IgD-negative memory B cell (primary cell): ENCODE measurements around the gene MGARP. TPM values are rescaled to one million over a fixed set of nuclear protein-coding genes. Genes with fewer than 3 reads are reported as not detected.
A peak's percentile ranks its signal among the peaks of the same experiment; 100 is the strongest.

Experiments
- H3K27ac Mint-ChIP-seq, 3 donors: one replicate each; pipeline ENCODE4 v1.8.0; 2020 to 2022; ENCODE audit warnings: mild to moderate bottlenecking in 3 of 3, mixed read lengths in 3 of 3, moderate library complexity in 1 of 3
- H3K27me3 Mint-ChIP-seq: one replicate; pipeline ENCODE4 v1.8.0; 2021; ENCODE audit warnings: mixed read lengths
- H3K36me3 Mint-ChIP-seq: one replicate; pipeline ENCODE4 v1.8.0; 2020; ENCODE audit warnings: mild to moderate bottlenecking, mixed read lengths
- H3K4me1 Mint-ChIP-seq, 3 donors: one replicate each; pipeline ENCODE4 v1.8.0; 2020 to 2022; ENCODE audit warnings: mixed read lengths in 3 of 3, mild to moderate bottlenecking in 1 of 3
- H3K4me3 Mint-ChIP-seq, 4 donors: one replicate each; pipeline ENCODE4 v1.8.0; 2020 to 2022; ENCODE audit warnings: mild to moderate bottlenecking in 4 of 4, mixed read lengths in 4 of 4, moderate library complexity in 3 of 4
- H3K9me3 Mint-ChIP-seq, 3 donors: one replicate each; pipeline ENCODE4 v1.8.0; 2020 to 2021; ENCODE audit warnings: mixed read lengths in 3 of 3, mild to moderate bottlenecking in 1 of 3
- polyA plus RNA-seq: library from polyadenylated mRNA; unstranded; fragments of 300-500 nt; fragmentation: Illumina TruSeq; gene quantifications from one replicate; pipeline ENCODE4 v1.2.3, GENCODE V29; 2021

The MGARP gene
- polyA plus RNA-seq, 1 donor from 2014 or later: 0.19 TPM

DNA sequence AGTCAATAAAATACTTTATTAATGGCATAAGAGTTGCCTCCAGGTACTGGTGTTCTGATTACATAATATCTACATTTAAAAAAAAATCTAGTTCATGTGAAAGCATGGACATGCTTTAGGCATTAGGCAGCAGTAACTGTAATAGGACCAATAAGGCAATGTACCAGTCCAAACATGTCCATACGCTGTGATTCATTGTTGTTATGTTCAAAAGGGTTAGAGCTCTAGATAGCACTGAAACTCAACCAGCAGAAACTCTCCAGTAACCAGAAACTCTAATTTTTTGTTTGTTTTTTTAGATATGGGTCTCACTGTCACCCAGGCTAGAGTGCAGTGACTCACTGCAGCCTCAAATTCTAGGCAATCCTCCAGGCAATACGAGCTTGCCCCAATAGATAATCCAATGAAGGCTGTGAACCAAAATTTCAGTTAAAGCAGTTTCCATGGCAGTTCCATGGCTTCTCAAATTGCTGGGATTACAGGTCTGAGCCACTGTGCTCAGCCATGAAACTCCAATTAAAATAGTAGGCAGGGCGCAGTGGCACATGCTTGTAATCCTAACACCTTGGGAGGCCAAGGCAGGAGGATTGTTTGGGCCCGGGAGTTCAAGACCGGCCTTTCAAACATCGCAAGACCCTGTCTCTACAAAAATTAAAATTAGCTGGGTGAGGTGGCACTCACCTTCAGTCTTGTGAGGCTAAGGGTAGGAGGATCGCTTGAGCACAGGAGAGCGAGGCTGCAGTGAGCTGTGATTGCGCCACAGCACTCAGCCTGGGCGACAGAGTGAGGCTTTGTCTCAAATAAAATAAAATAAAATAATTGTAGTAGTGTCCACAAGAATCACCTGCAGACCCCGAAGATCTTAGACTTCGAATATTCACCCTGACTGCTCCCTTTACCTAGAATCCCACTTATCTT lies 36.3 kb downstream of the MGARP start:
- Mint-ChIP-seq H3K27ac (peak overlapping the region in 1 of 3 donors; percentile 1), H3K27me3 (no peaks in the 10 kb centered on the region), H3K4me1 (peaks cover 6 to 9% (median 6%) of the 10 kb centered on the region in 3 donors), H3K36me3 (peaks cover 1% of the 10 kb centered on the region), H3K9me3 (peaks cover 0 to 3% (median 0%) of the 10 kb centered on the region in 3 donors), H3K4me3 (no peak overlapping the region)

DNA sequence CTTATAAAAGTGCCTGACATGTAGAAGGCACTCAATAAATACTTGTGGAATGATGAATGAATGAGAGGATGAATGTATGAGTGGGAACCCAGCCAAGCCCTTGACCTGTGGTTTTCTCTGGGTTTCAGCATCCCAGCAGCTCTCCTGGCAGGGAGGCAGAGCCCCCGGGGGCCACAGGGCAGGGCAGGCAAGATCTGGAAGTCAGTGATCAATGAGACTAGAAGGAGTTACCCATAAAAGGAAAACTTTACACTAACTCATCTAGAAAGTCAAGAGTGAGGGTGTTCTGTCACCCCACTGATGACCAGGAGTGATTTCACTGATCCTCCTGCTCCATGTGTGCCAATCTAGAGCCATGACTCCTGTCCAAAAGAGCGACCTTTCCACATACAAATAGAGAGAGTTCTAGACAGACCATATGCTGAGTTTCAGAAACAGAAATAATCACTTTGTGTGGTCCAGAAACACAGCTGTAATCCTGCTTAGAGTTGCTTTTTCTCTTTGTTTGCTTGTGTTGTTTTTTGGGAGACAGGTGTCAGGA lies 37.4 kb downstream of the MGARP start:
- Mint-ChIP-seq H3K27ac (no peak overlapping the region), H3K9me3 (peaks cover 0 to 3% (median 0%) of the 10 kb centered on the region in 3 donors), H3K36me3 (peaks cover 1% of the 10 kb centered on the region), H3K4me3 (no peak overlapping the region), H3K4me1 (peaks cover 9 to 16% (median 12%) of the 10 kb centered on the region in 3 donors), H3K27me3 (no peaks in the 10 kb centered on the region)

DNA sequence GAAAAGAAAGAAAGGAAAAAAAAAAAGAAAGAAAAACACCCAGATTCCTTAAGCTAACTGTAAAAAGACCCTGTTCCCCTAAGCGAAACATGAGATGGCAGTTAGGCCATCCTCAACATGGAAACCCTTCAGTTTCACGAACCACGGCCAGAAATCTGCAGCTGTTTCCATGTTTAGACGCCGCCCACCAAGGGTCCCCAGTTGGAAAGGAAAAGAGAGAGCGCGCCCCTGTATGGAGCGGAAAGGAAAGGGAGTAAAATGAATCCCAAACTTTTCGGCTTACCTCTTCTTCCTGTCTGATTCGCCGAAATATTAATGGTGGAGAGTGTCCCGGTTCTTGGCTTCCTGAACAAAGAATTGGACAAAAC lies 38.3 kb downstream of the MGARP start:
- H3K4me3 Mint-ChIP-seq: no peak overlapping the region
- H3K9me3 Mint-ChIP-seq: peaks cover 0 to 3% (median 0%) of the 10 kb centered on the region in 3 donors
- H3K27ac Mint-ChIP-seq: peak overlapping the region in 1 of 3 donors; percentile 71
- no peaks in the 10 kb centered on the region for H3K27me3 Mint-ChIP-seq
- peaks cover 1% of the 10 kb centered on the region for H3K36me3 Mint-ChIP-seq
- H3K4me1 Mint-ChIP-seq: peaks cover 11 to 20% (median 15%) of the 10 kb centered on the region in 3 donors

DNA sequence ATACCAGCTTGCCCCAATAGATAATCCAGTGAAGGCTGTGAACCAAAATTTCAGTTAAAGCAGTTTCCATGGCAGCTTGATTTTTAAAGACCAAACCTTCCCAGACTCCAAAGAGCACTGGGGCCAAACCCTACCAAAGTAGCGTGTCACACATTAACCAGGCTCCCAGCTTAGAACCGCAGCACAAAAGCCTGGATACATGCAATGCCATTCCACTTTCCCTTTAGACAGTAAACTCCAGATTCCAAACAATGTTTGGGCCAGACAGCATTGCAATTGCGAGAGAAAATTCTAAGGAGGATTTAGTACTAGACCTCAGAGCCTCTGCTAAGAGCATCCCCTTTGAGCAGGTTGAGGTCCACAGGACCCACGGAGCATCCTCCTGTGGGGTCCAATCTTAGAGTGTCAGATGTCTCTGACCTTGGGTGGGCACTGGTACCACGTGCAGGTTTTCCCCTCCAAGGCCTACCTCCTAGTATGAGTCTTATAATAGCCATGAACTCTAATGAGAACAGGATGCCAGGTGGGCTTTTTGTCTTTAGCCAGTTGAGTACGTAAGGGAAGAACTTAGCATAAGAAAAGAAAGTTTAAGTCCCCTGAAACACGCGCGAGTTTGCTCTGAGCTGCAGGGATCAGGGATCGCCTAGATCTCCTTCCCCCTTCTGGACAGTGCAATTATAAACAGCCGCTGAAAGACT lies 38.8 kb downstream of the MGARP start:
- Mint-ChIP-seq H3K4me1 (peaks cover 11 to 20% (median 15%) of the 10 kb centered on the region in 3 donors), H3K27ac (peak overlapping the region in 1 of 3 donors; percentile 31), H3K36me3 (peaks cover 1% of the 10 kb centered on the region), H3K9me3 (peaks cover 0 to 3% (median 0%) of the 10 kb centered on the region in 3 donors), H3K27me3 (no peaks in the 10 kb centered on the region), H3K4me3 (no peak overlapping the region)

DNA sequence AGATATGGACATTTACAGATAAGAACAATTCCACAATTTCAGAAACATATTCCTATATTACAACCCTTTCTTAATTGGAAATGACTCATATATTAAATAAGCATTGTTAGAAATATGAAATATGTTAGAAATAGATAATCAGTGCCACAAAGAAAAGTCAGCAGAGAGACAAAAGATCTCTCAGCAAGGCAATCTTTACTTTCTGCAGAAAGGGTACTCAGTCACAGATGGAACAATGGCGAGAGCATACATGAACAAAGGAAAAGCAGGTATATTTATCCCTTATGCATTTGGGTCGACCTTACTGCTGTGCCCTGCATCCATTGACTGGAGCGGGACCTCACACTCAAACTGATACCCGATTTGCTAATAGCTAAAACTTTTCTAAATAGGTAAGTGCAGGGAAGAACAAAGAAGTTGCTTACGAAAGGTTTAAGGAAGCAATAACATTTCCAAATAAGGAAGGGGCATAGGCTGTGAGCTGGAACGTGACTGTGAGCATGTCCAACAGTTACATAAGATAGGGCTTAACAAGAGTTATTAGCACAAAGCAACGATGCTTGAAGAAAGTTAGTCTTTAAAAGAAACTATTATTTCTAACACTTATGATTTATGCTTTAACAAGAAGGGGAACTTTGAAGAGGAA lies 40.8 kb downstream of the MGARP start:
- peaks cover 14 to 20% (median 15%) of the 10 kb centered on the region in 3 donors for H3K4me1 Mint-ChIP-seq
- H3K36me3 Mint-ChIP-seq: peaks cover 1% of the 10 kb centered on the region
- H3K9me3 Mint-ChIP-seq: peaks cover 0 to 3% (median 0%) of the 10 kb centered on the region in 3 donors
- peak overlapping the region in 1 of 3 donors; percentile 43 for H3K27ac Mint-ChIP-seq
- no peaks in the 10 kb centered on the region for H3K27me3 Mint-ChIP-seq
- peak overlapping the region in 2 of 4 donors; percentile 2 to 29 for H3K4me3 Mint-ChIP-seq

DNA sequence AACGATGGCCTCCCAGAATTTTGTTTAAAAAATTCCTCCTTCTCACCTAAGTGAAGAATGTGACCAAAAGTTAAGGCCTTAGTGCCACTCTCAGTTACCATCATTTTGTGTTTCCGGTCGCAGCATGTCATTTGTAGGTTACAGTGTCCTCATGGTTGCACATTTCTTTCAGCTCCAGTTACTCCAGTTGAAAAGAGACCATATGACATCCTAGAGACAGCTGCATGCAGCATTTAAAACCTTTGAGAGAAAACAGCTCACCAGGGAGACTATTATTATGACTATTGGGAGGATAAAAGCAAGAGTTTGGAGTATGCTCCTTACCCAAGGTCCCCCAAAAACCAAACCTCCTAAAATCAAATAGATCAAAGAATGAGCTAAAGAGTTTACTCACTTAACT lies 45.8 kb downstream of the MGARP start:
- Mint-ChIP-seq H3K36me3 (no peaks in the 10 kb centered on the region), H3K4me3 (no peak overlapping the region), H3K27me3 (no peaks in the 10 kb centered on the region), H3K27ac (no peak overlapping the region), H3K4me1 (peaks cover 14 to 22% (median 15%) of the 10 kb centered on the region in 3 donors), H3K9me3 (peaks cover 0 to 2% (median 0%) of the 10 kb centered on the region in 3 donors)

DNA sequence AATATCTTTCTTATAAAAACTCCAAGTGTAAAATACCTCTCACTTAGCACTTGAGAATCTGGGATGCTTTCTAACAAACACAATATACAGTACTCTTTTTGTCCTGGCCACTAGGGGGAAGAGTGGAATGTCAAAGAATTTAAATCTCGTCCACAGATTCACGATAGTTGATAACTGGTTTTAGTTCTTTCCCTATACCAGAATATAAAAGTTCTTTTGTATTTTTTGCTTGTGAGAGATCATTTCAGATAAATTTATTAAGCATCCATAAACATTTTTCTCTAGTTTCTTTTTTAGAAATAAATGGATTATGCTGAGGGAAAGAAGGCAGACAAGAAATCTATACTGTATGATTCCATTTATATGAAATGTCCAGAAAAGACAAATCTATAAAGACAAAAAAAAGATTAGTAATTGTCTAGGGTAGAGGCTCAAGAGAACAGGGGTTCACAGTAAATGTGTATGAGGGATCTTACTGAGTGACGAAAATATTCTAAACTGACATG lies 50.4 kb downstream of the MGARP start:
- H3K36me3 Mint-ChIP-seq: no peaks in the 10 kb centered on the region
- H3K27me3 Mint-ChIP-seq: no peaks in the 10 kb centered on the region
- H3K4me1 Mint-ChIP-seq: peaks cover 3 to 9% (median 5%) of the 10 kb centered on the region in 3 donors
- no peaks in the 10 kb centered on the region for H3K9me3 Mint-ChIP-seq
- H3K27ac Mint-ChIP-seq: no peak overlapping the region
- H3K4me3 Mint-ChIP-seq: no peak overlapping the region

DNA sequence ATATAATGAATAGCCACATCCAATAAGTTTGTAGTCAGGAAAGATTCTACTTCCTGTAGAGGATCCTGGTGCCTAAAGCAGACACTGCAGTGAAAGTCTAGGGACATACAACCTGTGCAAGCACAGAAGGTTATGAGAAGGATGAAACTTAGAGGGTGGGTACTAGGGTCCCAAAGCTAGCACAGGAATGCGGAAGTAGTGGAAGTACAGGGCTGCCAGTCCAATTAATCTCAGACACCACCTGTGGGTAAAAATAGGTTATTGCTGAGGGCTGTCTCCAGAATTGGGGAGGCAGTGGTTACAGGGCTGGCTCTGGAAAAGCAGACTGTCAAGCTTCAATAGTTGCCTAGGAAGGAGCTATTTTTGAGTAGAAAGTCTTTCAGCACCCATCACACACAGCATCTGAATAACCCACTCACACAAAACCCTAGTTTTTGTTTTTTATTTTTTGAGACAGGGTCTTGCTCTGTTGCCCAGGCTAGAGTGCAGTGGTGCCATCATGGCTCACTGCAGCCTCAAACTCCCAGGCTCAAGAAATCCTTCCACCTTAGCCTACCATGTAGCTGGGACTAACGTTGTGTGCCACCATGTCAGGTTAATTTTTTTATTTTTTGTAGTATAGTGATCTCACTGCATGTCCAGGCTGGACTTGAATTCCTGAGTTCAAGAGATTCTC lies 52.2 kb downstream of the MGARP start:
- no peaks in the 10 kb centered on the region for H3K36me3 Mint-ChIP-seq
- no peaks in the 10 kb centered on the region for H3K27me3 Mint-ChIP-seq
- peaks cover 3 to 6% (median 5%) of the 10 kb centered on the region in 3 donors for H3K4me1 Mint-ChIP-seq
- H3K27ac Mint-ChIP-seq: no peak overlapping the region
- H3K4me3 Mint-ChIP-seq: no peak overlapping the region
- no peaks in the 10 kb centered on the region for H3K9me3 Mint-ChIP-seq

DNA sequence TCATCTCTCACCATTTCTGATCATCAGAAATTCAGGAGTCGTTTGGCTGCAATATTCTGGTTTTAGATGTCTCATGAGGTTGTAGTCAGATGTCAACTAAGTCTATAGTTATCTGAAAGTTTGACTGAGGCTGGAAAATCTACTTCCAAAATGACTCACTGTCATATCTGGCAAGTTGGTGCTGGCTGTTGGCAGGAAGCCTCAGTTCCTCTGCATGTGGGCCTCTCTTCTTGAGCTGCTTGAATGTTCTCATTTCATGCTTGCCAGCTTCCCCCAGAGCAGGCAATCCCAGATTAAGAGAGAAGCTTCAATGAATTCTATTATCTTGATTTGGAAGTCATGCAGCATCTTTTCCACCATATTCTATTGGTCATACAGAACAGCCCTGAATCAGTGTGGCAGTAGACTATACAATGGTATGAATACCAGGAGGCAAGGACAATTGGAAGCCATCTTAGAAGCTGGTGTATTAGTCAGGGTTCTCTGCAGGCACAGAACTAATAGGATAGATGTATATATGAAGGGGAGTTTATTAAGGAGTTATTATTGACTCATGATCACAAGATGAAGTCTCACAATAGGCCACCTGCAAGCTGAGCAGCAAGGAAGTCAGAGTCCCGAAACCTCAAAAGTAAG lies 56.2 kb downstream of the MGARP start:
- no peaks in the 10 kb centered on the region for H3K27me3 Mint-ChIP-seq
- H3K36me3 Mint-ChIP-seq: no peaks in the 10 kb centered on the region
- H3K4me3 Mint-ChIP-seq: no peak overlapping the region
- H3K27ac Mint-ChIP-seq: no peak overlapping the region
- no peaks in the 10 kb centered on the region for H3K9me3 Mint-ChIP-seq
- H3K4me1 Mint-ChIP-seq: peaks cover 4 to 7% (median 7%) of the 10 kb centered on the region in 3 donors

DNA sequence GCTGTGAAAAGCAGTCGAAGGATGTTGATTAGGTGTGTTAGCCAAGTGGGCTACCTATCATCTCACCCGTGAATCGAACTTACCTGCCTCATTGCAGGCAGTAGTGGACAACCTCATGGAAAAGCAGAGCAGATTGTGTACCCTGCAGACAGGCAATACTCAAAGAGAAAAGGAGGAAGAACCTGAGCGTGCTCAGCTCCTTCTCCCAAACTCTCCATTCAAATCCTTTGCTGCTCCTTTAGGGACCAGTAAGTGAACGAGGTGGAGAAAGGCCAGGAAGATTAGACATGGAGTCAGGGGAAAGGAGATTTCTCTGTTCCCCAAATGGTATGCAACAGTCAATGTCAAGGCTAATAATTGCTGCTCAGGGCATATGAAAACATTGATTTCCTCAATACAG lies 57.8 kb downstream of the MGARP start:
- no peaks in the 10 kb centered on the region for H3K27me3 Mint-ChIP-seq
- H3K36me3 Mint-ChIP-seq: no peaks in the 10 kb centered on the region
- H3K9me3 Mint-ChIP-seq: no peaks in the 10 kb centered on the region
- peaks cover 4 to 7% (median 4%) of the 10 kb centered on the region in 3 donors for H3K4me1 Mint-ChIP-seq
- H3K4me3 Mint-ChIP-seq: no peak overlapping the region
- H3K27ac Mint-ChIP-seq: no peak overlapping the region

DNA sequence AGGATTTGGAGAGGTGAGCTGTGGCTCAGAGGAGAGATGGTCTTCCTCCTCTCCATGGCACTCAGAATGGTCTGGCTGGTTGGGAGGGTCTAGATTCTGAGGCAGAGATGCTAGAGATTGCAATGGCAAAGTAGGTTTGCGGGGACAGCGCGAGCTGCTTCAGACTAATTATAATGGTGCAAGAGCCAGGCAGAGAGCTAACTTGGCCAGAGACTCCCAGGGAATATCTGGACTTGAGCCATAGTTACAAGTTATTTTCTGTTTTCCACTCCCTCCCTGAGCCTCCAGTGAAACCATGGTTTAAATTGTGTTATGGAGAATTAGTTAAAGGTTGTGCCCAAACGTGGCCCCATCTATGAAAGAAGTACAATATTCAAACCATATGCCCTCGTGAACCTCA lies 58.3 kb downstream of the MGARP start:
- Mint-ChIP-seq H3K36me3 (no peaks in the 10 kb centered on the region), H3K27me3 (no peaks in the 10 kb centered on the region), H3K27ac (no peak overlapping the region), H3K4me1 (peaks cover 4 to 7% (median 4%) of the 10 kb centered on the region in 3 donors), H3K4me3 (no peak overlapping the region), H3K9me3 (no peaks in the 10 kb centered on the region)

DNA sequence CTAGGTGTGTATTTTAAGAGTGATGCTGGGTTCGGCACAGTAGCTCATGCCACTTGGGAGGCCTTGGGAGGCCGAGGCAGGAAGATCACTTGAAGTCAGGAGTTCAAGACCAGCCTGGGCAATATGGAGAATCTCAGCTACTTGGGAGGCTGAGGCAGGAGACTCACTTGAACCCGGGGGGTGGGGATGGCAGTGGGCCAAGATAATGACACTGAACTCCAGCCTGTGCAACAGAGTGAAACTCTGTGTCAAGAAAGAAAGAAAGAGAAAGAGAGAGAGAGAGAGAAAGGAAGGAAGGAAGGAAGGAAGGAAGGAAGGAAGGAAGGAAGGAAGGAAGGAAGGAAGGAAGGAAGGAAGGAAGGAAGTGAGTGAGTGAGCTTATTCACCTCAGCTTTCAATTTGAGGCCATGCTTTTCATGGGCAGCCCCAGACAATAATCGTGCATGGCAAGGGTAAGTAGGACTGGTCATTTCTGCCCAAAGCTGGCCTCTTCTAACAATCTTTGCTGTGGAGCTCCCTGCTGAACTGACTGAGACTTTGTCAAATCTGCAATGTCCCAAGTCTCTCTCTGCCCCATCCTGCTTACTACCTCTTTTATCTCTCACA lies 60.5 kb downstream of the MGARP start:
- Mint-ChIP-seq H3K4me1 (peaks cover 9 to 13% (median 10%) of the 10 kb centered on the region in 3 donors), H3K27ac (no peak overlapping the region), H3K36me3 (no peaks in the 10 kb centered on the region), H3K9me3 (no peaks in the 10 kb centered on the region), H3K27me3 (no peaks in the 10 kb centered on the region), H3K4me3 (no peak overlapping the region)
